Nephron (organoid): ENCODE measurements around the gene COX4I2.
A peak's percentile ranks its signal among the peaks of the same experiment; 100 is the strongest.

ENCODE experiments used
- H3K27ac Mint-ChIP-seq, 3 experiments: 2 replicates each; pipeline ENCODE4 v1.8.0; 2020; ENCODE audit warnings: mixed read lengths in 3 of 3, mild to moderate bottlenecking in 2 of 3, moderate library complexity in 1 of 3
- H3K27me3 Mint-ChIP-seq: 2 replicates; pipeline ENCODE4 v1.8.0; 2021; ENCODE audit warnings: low read depth, mild to moderate bottlenecking, moderate library complexity, mixed read lengths
- H3K36me3 Mint-ChIP-seq: 2 replicates; pipeline ENCODE4 v1.8.0; 2020; ENCODE audit warnings: low read depth, mixed read lengths
- H3K4me1 Mint-ChIP-seq: 2 replicates; pipeline ENCODE4 v1.8.0; 2020; ENCODE audit warnings: mixed read lengths
- H3K4me3 Mint-ChIP-seq, 3 experiments: 2 replicates each; pipeline ENCODE4 v1.8.0; 2020; ENCODE audit warnings: mild to moderate bottlenecking in 3 of 3, mixed read lengths in 3 of 3, moderate library complexity in 2 of 3
- H3K9me3 Mint-ChIP-seq: 2 replicates; pipeline ENCODE4 v1.8.0; 2020; ENCODE audit warnings: mixed read lengths
- TF ChIP-seq, protein P1 (sequence below), 3 experiments: fragments of 200-600 bp; sonication (generic); IDR thresholded peaks; one replicate each; pipeline ENCODE4 v1.5.0; 2021; ENCODE audit warnings: antibody characterized with exemption in 3 of 3; ENCODE audit not compliant: unreplicated experiment in 3 of 3

COX4I2 gene

GRCh38 chr20:31681128-31681727, 43.5 kb downstream of the COX4I2 start:
- Mint-ChIP-seq H3K27ac (no peak overlapping the region), H3K4me3 (no peak overlapping the region)

DNA sequence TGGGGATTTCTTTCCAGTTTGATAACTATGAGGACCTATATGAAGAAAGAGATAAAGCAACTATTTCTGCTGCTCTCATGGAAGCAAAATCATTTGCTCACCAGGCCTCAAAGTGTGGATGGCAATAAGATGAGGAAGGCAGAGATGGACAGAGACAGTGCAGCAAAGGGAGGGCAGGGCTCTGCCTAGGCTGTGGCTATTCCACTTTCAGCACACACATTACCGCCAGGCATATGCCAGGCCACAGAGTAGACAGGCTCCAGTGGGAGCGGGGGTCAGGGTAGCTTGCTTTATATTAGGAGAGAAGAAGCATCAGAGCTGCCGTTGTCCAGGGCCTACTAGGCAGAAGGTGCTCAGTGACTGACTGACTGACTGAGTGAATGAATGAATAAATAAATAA, 44.1 kb downstream of the COX4I2 start:
- Mint-ChIP-seq H3K4me1 (peaks cover 42% of the 10 kb centered on the region), H3K4me3 (no peak overlapping the region), H3K27me3 (no peaks in the 10 kb centered on the region), H3K36me3 (peaks cover 30% of the 10 kb centered on the region), H3K27ac (no peak overlapping the region), H3K9me3 (no peaks in the 10 kb centered on the region)
- TF ChIP-seq, protein P1, sequence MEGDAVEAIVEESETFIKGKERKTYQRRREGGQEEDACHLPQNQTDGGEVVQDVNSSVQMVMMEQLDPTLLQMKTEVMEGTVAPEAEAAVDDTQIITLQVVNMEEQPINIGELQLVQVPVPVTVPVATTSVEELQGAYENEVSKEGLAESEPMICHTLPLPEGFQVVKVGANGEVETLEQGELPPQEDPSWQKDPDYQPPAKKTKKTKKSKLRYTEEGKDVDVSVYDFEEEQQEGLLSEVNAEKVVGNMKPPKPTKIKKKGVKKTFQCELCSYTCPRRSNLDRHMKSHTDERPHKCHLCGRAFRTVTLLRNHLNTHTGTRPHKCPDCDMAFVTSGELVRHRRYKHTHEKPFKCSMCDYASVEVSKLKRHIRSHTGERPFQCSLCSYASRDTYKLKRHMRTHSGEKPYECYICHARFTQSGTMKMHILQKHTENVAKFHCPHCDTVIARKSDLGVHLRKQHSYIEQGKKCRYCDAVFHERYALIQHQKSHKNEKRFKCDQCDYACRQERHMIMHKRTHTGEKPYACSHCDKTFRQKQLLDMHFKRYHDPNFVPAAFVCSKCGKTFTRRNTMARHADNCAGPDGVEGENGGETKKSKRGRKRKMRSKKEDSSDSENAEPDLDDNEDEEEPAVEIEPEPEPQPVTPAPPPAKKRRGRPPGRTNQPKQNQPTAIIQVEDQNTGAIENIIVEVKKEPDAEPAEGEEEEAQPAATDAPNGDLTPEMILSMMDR (IDR thresholded peaks at IDR 0.05; ENCODE audit: unreplicated experiment in 3 of 3): no peak

More at GRCh38 chr20:31681128-31681727, 43.5 kb downstream of the COX4I2 start:
- H3K27me3 Mint-ChIP-seq: no peaks in the 10 kb centered on the region
- H3K36me3 Mint-ChIP-seq: peaks cover 30% of the 10 kb centered on the region
- no peaks in the 10 kb centered on the region for H3K9me3 Mint-ChIP-seq
- TF ChIP-seq, protein P1 (IDR thresholded peaks at IDR 0.05; ENCODE audit: unreplicated experiment in 3 of 3): no peak
- peaks cover 48% of the 10 kb centered on the region for H3K4me1 Mint-ChIP-seq

GRCh38 chr20:31682352-31682751, 44.6 kb downstream of the COX4I2 start:
- Mint-ChIP-seq H3K4me1 (peaks cover 39% of the 10 kb centered on the region), H3K9me3 (no peaks in the 10 kb centered on the region), H3K4me3 (no peak overlapping the region), H3K27ac (no peak overlapping the region), H3K36me3 (peaks cover 32% of the 10 kb centered on the region), H3K27me3 (no peaks in the 10 kb centered on the region)
- TF ChIP-seq, protein P1 (IDR thresholded peaks at IDR 0.05; ENCODE audit: unreplicated experiment in 3 of 3): no peak

DNA sequence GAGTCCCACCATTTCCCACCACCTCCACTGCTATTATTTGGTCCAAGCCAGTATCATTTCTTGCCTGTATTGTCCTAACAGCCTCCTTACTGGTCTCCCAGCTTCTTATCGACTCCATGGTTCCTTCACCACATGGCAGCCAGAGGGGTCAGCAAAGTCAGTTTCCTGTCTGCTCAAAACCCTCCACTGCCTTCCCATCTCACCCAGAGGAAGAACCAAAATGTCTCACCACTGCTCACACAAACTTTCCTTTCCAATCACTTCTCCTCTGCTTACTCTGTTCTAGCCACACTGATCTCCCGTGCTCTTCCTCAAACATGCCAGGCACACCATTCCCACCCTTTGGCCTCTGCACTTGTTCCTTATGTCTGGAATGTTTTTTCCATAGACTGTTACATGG, 45.2 kb downstream of the COX4I2 start:
- H3K4me3 Mint-ChIP-seq: no peak overlapping the region
- TF ChIP-seq, protein P1 (IDR thresholded peaks at IDR 0.05; ENCODE audit: unreplicated experiment in 3 of 3): no peak
- peak overlapping the region in 1 of 3 experiments; percentile 24 for H3K27ac Mint-ChIP-seq
- H3K9me3 Mint-ChIP-seq: no peaks in the 10 kb centered on the region
- peaks cover 37% of the 10 kb centered on the region for H3K36me3 Mint-ChIP-seq
- no peaks in the 10 kb centered on the region for H3K27me3 Mint-ChIP-seq
- peaks cover 33% of the 10 kb centered on the region for H3K4me1 Mint-ChIP-seq

- no peaks in the 10 kb centered on the region for H3K9me3 Mint-ChIP-seq
- peak overlapping the region in 2 of 3 experiments; percentile 37 to 46 for H3K27ac Mint-ChIP-seq
- no peaks in the 10 kb centered on the region for H3K27me3 Mint-ChIP-seq
- H3K36me3 Mint-ChIP-seq: peaks cover 41% of the 10 kb centered on the region
- H3K4me3 Mint-ChIP-seq: no peak overlapping the region
- H3K4me1 Mint-ChIP-seq: peaks cover 18% of the 10 kb centered on the region
- TF ChIP-seq, protein P1 (IDR thresholded peaks at IDR 0.05; ENCODE audit: unreplicated experiment in 3 of 3): no peak
Measured at GRCh38 chr20:31684153-31685015, 46.7 kb downstream of the COX4I2 start.
